HepG2 (cell line): Measurements from ENCODE around the gene ARHGAP5. TPM values are rescaled to one million over a fixed set of nuclear protein-coding genes. Genes with fewer than 3 reads are reported as not detected.
A peak's percentile ranks its signal among the peaks of the same experiment; 100 is the strongest.

Experiments
- BRD4 ChIP-seq: sonication (generic); formaldehyde crosslinking; IDR thresholded peaks from 2 replicates; pipeline ENCODE4 v1.4.0; 2020; ENCODE audit warnings: missing genetic modification reagents
- CREB1 ChIP-seq, 2 experiments: fragments of 450-650 bp in 1 of 2; IDR thresholded peaks; 2 replicates each; pipeline ENCODE4 v1.6.1; 2016 to 2017; ENCODE audit warnings: control low read depth in 1 of 2, mild to moderate bottlenecking in 1 of 2, missing compliant biosample characterization in 1 of 2, missing genetic modification characterization in 1 of 2
- FOXK2 ChIP-seq: fragments of 450-650 bp; IDR thresholded peaks from 2 replicates; pipeline ENCODE4 v1.6.1; 2016
- FOXP1 ChIP-seq, 2 experiments: fragments of 450-650 bp in 1 of 2; IDR thresholded peaks; 2 replicates each; pipeline ENCODE4 v1.6.1; 2017 to 2018; ENCODE audit warnings: antibody characterized with exemption in 1 of 2
- GABPB1 ChIP-seq: IDR thresholded peaks from 2 replicates; pipeline ENCODE4 v1.6.1; 2016; ENCODE audit warnings: mild to moderate bottlenecking, missing genetic modification reagents, moderate library complexity, missing compliant biosample characterization
- JDP2 ChIP-seq: sonication (generic); formaldehyde crosslinking; IDR thresholded peaks from 2 replicates; pipeline ENCODE4 v1.8.1; 2022; ENCODE audit warnings: missing genetic modification reagents, borderline replicate concordance
- KDM3A ChIP-seq: IDR thresholded peaks from 2 replicates; pipeline ENCODE4 v1.6.1; 2018; ENCODE audit warnings: low read depth, missing compliant biosample characterization
- KLF9 ChIP-seq: IDR thresholded peaks from 2 replicates; pipeline ENCODE4 v1.6.1; 2016; ENCODE audit warnings: low read depth
- NFE2L2 ChIP-seq: fragments of 150-350 bp; IDR thresholded peaks from 2 replicates; pipeline ENCODE4 v1.6.1; 2014; ENCODE audit warnings: low read length
- NR2F1 ChIP-seq, 2 experiments: fragments of 450-650 bp in 1 of 2; formaldehyde crosslinking in 1 of 2; IDR thresholded peaks; 2 replicates each; pipeline versions ENCODE4 v1.5.0 to v1.6.1; 2016 to 2020; ENCODE audit warnings: mild to moderate bottlenecking in 1 of 2, missing compliant biosample characterization in 1 of 2, missing genetic modification reagents in 1 of 2, moderate library complexity in 1 of 2
- NR2F6 ChIP-seq, 2 experiments: IDR thresholded peaks; 2 replicates each; pipeline ENCODE4 v1.6.1; 2016; ENCODE audit warnings: antibody characterized with exemption in 1 of 2, mild to moderate bottlenecking in 1 of 2
- PAX8 ChIP-seq: sonication (generic); formaldehyde crosslinking; IDR thresholded peaks from 2 replicates; pipeline ENCODE4 v1.8.0; 2022; ENCODE audit warnings: mild to moderate bottlenecking, missing genetic modification reagents, borderline replicate concordance
- PRDM10 ChIP-seq: sonication (generic); formaldehyde crosslinking; IDR thresholded peaks from 2 replicates; pipeline ENCODE4 v1.4.0; 2020; ENCODE audit warnings: low read depth, missing genetic modification reagents
- PTBP1 ChIP-seq: fragments of 200-400 bp; formaldehyde crosslinking; IDR thresholded peaks from 2 replicates; pipeline ENCODE4 v1.6.1; 2018; ENCODE audit warnings: low read length, low read depth; ENCODE audit not compliant: poor library complexity, severe bottlenecking
- RBM39 ChIP-seq: fragments of 200-400 bp; formaldehyde crosslinking; IDR thresholded peaks from one replicate; pipeline ENCODE4 v1.6.1; 2018; ENCODE audit warnings: antibody characterized with exemption, mild to moderate bottlenecking, low read depth, low read length; ENCODE audit not compliant: poor library complexity, severe bottlenecking
- SKI ChIP-seq: fragments of 450-650 bp; IDR thresholded peaks from one replicate; pipeline ENCODE4 v1.6.1; 2018; ENCODE audit warnings: mild to moderate bottlenecking; ENCODE audit not compliant: partially characterized antibody
- SMC3 ChIP-seq: IDR thresholded peaks from 2 replicates; pipeline ENCODE4 v1.6.1; 2011; ENCODE audit warnings: low read length, improper control_type of control experiment
- ZBTB25 ChIP-seq: IDR thresholded peaks from 2 replicates; pipeline ENCODE4 v1.6.1; 2018; ENCODE audit warnings: missing genetic modification reagents
- ZBTB4 ChIP-seq: sonication (generic); formaldehyde crosslinking; IDR thresholded peaks from 2 replicates; pipeline ENCODE4 v1.4.0; 2020; ENCODE audit warnings: missing genetic modification reagents, mild to moderate bottlenecking, borderline replicate concordance
- ZNF567 ChIP-seq: sonication (generic); formaldehyde crosslinking; IDR thresholded peaks from 2 replicates; pipeline ENCODE4 v1.8.1; 2023; ENCODE audit warnings: mild to moderate bottlenecking, missing genetic modification reagents, borderline replicate concordance
- ZNF569 ChIP-seq: sonication (generic); formaldehyde crosslinking; IDR thresholded peaks from 2 replicates; pipeline ENCODE4 v1.5.0; 2020; ENCODE audit warnings: mild to moderate bottlenecking, missing genetic modification reagents, moderate library complexity, borderline replicate concordance
- ZNF7 ChIP-seq: IDR thresholded peaks from 2 replicates; pipeline ENCODE4 v1.6.1; 2016; ENCODE audit warnings: missing biosample characterization, missing genetic modification reagents
- ZNF761 ChIP-seq: sonication (generic); formaldehyde crosslinking; conservative IDR thresholded peaks from 2 replicates; pipeline ENCODE4 v1.4.0; 2020; ENCODE audit warnings: mild to moderate bottlenecking, missing genetic modification reagents
- ZSCAN12 ChIP-seq: sonication (generic); formaldehyde crosslinking; IDR thresholded peaks from 2 replicates; pipeline ENCODE4 v1.9.0; 2021; ENCODE audit warnings: mild to moderate bottlenecking, missing genetic modification reagents
- polyA plus RNA-seq, 8 experiments: library from polyadenylated mRNA; depleted of rRNA in 3 of 8; stranded (reverse) in 7 of 8; unstranded in 1 of 8; fragments of >200 nt; fragmentation: Illumina TruSeq in 4 of 8; extraction: Trizol in 4 of 8; gene quantifications; 2 replicates each; pipeline versions ENCODE4 v1.2.1 to v1.2.3, GENCODE V29; 2011 to 2016; ENCODE audit warnings: low read depth in 4 of 8, missing spikeins in 1 of 8, mixed read lengths in 1 of 8; ENCODE audit not compliant: insufficient read depth in 1 of 8
- total RNA-seq, 5 experiments: library from RNA; depleted of rRNA; stranded (reverse); fragments of >200 nt; fragmentation: Illumina TruSeq; extraction: Trizol; gene quantifications; 2 replicates each; pipeline ENCODE4 v1.2.3, GENCODE V29; 2016; ENCODE audit warnings: low read depth in 1 of 5

The ARHGAP5 gene
- total and polyA plus RNA-seq, 2 of the 13 experiments (the other 11 are each of a cell fraction or from before 2014, with no cell fraction given), result 33.7 to 144 TPM

- TF ChIP-seq FOXP1 (IDR thresholded peaks at IDR 0.05) (no peak), FOXP1 (CRISPR knock-in tag; IDR thresholded peaks at IDR 0.05) (no peak; the same call in 1 of the 2 replicates), KLF9 (CRISPR knock-in tag) (0 out of 2 replicates have a peak, but pooled peaks have one; percentile 63), ZBTB25 (peak; percentile 73; the same call in 1 of the 2 replicates), NR2F6 (IDR thresholded peaks at IDR 0.05) (no peak; the same call in 1 of the 2 replicates), NR2F6 (CRISPR knock-in tag; IDR thresholded peaks at IDR 0.05) (0 out of 2 replicates have a peak, but pooled peaks have one; percentile 21), PAX8 (CRISPR knock-in tag) (no peak), ZNF7 (no peak), CREB1 (IDR thresholded peaks at IDR 0.05) (peak; percentile 69), CREB1 (CRISPR knock-in tag; IDR thresholded peaks at IDR 0.05) (no peak), PRDM10 (no peak), ZNF761 (no peak), ZNF567 (CRISPR knock-in tag) (no peak), KDM3A (CRISPR knock-in tag) (0 out of 2 replicates have a peak, but pooled peaks have one; percentile 50), GABPB1 (no peak), SKI (no peak), FOXK2 (no peak), SMC3 (no peak), ZBTB4 (no peak), BRD4 (no peak), ZSCAN12 (CRISPR knock-in tag) (no peak), NR2F1 (CRISPR knock-in tag; IDR thresholded peaks at IDR 0.05) (peak in 1 of 2 experiments; percentile 45; a peak in 1 of 4 replicates), NFE2L2 (no peak), PTBP1 (no peak), JDP2 (CRISPR knock-in tag) (no peak), RBM39 (no peak), ZNF569 (CRISPR knock-in tag) (no peak)
Observed at GRCh38 chr14:32078858-32079216, 1.7 kb downstream of the ARHGAP5 start (continued).
